PC-3 (cell line): ENCODE data around the gene CEACAM20.

Experiments
- CTCF ChIP-seq: fragments of 300-600 bp; sonication (generic); conservative IDR thresholded peaks from 2 replicates; pipeline ENCODE4 v1.5.1; 2017; ENCODE audit warnings: antibody characterized with exemption, low read depth, mild to moderate bottlenecking, low read length
- EZH2 ChIP-seq: fragments of 300-600 bp; sonication (generic); IDR thresholded peaks from one replicate; pipeline ENCODE4 v1.6.1; 2017; ENCODE audit warnings: antibody characterized with exemption, mild to moderate bottlenecking, low read length; ENCODE audit not compliant: unreplicated experiment

- TF ChIP-seq EZH2 (no peak), CTCF (peak; percentile 76)
These were observed 47.5 kb upstream of the CEACAM20 start for GRCh38 chr19:44576843-44577565.
